Fibroblast of skin of right quadriceps (primary cell): ENCODE results near the gene OPRL1.

ENCODE experiments used
- DNase-seq: peaks from one replicate; pipeline ENCODE4 v3.0.0-alpha.2; 2013

OPRL1 gene

DNA sequence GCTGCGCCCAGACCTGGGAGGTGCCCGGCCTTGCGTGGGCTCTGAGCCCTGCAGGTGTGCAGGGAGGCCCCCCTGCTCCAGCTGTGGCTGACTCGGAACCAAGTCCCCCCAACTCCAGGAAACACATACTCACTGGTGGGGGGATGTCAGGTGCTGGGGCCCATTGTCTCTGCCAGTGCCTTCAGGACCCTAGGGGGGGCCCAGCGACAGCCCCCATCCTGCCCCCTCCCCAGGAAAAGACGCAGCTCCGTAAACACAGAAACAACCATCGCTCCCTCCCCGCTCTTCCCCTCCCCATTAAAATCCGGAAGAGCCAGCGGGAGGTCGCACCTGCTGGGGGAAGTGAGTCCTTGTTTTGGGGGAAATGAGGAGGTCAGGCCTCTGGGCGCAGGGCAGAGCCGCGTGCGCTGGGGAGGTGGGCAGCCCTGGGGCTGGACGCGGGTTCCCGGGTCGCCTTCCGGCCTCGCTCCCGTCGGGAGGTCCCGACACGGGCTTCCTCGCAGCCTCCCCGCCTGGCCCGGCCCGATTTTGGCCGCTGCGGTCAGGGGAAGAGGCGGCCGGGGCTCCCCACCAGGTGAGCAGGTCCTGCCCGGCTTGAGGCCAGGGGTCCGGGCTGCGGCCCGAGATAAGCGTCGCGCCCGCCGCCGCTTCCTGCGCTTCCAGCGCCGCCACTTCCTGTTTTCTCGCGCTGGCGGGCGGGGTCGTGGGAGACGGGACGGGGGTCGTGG, 37.7 kb upstream of the OPRL1 start:
- DNase-seq: no peak

DNA sequence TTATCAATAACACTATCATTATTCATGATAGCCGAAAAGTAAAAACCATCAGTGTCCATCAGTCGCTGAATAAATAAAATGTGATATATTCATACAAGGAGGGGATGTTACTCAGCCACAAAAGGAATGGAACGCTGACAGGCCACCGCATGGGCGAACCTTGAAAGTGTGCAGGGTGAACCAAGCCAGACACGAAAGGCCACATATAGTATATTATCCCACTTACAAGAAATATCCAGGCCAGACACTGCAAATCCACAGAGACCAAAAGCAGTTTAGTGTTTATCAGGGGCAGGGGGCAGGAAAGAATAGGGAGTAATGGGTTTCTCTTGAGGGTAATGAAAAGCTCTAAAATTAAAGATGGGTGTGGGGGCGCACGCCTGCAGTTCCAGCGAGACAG, 36.1 kb upstream of the OPRL1 start:
- no peak for DNase-seq

DNA sequence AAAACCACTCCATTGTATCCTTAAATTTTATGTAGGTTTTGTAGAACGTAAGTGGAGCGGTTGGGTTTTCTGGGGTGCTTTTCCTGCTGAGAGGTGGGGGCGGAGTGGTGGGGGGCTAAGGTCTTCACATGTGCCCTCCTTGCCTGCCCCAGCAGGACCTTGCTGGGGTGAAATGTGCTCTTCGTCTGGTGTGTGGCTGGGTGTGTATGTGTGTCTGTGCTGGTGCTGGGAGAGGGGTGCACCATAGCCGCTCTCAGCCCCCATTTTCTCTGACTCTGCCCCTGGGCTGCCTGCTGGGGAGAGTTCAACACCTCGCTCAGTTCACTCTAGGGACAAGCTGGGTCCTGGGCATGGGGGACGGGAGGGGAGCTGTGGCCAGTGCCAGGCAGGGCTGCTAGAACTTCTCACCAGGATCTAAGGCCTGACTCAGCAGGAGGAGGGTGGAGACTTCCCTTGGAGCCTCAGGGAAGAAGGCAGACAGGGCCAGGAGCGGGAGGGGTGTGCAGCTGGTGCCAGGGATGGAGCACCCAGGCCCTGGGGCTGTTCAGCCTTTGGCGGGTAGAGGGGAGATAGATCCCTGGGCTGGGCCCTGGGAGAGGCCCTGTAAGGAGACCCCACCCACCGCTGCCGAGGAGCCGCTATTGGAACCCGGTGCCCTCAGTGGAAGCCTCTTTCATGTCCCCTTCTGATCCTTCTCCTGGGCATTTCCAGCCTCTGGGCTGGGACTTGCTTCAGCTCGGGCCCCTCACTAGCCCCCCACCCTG, 35.2 kb upstream of the OPRL1 start:
- DNase-seq: peak; percentile 25

DNA sequence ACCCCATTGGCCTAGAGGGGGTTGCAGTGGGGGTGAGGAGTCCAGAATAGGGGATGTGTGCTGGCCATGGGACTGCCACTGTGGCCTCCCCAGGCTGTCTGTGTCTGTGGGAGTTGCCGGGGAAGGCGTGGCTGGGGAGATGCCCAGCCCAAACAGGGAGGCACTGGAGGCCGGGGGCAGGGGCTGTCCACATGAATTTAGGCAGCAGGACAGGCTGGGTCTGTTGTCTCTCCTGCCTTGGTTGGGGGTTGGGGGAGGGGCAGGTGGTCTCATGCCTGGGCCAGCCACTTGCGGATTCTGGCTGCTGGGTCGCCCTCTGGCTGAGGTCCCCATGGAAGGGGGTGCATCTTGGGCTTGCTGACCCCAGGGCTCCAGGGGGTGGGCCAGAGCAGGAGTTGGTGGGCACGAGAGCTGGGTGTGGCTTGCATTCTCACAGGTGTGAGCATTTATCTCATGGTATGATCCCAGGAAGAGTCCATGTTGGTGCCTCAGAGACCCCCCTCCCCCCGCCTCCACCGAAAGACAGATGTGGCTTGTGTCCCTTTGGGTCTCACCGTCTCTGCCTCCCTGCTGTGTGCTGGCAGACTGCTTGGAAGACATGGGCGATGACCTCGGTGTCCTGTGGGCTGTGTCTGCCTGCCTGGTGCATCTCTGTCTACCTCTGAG, 34.4 kb upstream of the OPRL1 start:
- DNase-seq: no peak

DNA sequence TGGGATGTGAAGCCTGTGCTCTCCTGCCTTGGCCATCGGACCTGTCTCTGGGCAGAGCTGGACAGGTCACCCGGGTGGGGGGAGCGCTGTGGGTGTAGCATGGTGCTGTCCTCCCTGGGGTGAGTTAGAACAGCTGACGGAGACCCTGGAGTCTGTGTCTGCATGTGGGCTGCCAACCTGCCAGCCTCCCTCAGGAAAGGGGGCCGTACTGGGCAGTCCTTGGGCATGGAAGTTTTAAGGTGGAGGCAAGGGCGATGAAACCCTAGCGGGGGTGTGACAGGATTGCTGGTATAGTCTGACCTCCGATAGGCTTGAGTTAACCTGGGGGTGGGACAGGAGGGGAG, 32.9 kb upstream of the OPRL1 start:
- no peak for DNase-seq

DNA sequence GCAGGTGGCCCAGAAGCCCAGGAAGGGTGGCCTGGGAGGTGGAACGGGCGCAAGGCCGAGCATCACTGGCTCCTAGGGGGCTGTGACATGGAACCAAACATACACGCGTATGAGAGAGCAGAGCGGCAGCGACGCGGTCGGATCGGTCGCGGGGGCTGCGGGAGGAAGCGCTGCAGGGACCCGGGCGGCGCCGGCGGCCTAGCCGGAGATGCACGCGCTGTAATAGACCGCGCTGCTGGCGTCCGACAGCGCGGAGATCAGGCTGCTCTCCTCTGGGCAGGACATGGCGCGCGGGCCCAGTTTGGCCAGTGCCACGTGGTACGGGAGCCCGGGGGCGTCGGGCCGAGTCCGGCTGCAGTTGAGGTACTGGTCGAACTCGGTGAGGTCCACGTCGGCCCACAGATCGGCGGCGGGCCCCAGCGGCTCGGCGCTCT, 31.9 kb upstream of the OPRL1 start:
- DNase-seq: no peak

DNA sequence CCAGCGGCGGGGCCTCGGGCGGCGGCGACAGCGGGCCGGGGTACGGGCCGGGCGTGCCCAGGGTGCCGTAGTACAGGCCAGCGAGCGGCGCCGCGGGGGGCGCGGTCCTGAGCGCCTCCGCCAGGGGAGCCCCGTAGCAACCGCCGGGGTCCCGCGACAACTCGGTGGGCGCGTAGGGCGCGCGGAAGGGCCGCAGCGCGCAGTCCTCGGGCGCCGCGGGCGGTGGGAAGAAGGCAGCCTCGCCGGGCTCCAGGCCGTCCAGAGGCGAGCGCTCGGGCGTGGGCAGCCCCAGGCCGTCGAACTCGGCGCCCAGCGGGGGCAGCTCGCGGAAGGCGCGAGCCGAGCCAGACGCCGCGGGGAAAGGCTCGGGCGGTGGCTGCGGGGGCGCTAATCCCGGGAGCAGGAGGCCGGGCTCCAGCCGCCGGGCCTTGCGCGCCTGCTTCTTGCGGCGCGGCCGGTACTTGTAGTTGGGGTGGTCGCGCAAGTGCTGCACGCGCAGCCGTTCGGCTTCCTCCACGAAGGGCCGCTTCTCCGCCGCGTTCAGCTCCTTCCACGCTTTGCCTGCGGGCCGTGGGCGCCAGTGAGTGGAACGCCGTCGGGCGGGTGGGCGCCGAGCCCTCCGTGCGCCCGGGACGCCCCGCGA, 31.4 kb upstream of the OPRL1 start:
- DNase-seq: no peak

DNA sequence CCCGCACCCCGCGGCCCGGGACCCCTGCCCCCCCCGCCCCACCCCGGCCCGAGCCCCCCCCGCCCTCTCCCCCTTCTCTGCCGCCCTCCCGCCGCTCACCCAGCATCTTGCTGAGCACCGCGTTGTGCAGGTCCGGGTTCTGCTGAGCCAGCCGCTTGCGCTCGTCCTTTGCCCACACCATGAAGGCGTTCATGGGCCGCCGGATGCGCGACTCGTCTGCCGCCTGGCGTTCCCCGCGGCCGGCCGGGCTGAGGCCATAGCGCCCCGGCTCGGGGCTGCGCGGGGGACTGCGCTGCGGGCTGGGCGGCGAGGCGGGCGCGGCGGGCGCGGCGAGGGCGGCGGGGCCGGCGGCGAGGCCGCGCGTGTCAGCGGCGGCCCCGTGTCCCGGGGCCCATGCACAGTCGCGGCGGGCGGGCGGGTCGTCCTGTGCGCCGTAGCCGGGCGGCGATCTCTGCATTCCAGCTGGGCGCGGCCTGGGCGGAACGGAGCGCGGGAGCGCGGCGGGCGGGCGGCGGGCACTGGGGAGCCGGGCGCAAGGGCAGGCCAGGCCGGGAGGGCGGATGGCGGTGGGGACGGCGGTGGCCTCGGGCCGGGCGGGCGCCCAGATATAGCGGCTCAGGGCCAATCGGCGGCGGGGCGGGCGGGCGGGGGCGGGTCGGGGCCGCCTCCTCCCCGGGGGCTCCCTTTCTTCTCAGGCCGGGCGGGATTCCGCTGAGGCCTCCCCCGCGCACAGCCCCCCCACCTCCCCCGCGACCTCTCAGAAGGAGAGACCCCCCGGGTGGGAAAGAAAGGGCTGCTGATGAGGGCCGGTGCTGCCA, 30.6 kb upstream of the OPRL1 start, which contains the start of gene SOX18:
SOX18 (minus strand) TSS at position 580 of the 818 bp plus-strand sequence; CDS start at position 457, 123 bp downstream.
- DNase-seq: peak; percentile 24

DNA sequence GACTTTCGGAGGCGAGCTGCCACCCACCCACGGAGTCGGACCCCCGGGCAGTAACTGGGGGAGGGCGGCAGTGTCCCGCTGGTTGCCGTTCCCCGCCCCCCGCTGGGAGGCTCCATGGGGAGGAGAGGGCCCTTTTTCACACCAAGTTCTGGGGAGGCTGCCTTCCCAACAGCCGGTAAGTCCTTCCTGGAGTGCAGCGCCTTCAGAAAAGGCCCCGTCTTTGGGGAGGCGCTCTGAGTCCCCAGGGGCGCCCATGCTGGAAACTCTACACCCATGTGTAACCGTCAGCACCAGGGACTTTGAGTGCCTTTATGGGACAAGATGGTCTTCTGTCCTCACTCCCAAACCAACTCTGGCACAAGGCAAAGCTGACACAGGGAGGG, 30.0 kb upstream of the OPRL1 start:
- no peak for DNase-seq

DNA sequence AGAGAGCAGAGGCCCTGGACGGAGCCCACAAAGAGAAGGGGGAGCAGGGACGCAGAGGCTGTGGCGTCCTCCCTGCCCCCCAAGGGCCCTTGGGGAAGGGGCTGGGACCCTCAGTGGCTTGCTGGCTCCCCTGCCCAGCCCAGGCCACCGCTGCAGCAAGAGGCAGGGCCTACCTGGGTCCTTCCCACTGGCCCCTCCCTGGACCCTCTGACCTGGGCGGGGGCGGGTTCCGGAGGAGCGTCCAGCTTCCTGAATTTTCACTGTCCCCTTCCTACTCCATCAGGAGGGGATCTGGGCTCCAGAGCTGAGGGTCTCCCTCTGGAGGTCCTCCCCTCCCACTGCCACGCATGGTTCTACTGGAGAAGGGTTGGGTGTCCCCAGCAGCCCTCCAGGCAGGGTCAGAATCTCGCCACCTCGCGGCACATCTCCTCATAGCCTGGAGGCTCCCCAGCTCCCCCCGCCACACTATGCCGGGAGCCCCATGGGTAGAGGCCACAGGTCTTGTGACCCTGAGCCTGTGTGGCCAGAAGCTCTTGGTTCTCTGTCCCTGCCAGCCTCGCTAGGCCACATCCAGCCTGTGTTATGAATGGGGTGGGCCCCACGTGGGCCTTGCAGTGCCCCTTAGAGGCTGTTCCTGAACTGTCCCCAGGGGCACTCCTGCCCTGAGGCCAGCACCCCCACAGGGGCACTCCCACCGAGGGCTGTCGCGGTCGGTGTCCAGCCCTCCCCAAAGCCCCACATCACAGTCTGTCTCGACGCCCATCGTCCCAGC, 29.4 kb upstream of the OPRL1 start:
- DNase-seq: no peak

DNA sequence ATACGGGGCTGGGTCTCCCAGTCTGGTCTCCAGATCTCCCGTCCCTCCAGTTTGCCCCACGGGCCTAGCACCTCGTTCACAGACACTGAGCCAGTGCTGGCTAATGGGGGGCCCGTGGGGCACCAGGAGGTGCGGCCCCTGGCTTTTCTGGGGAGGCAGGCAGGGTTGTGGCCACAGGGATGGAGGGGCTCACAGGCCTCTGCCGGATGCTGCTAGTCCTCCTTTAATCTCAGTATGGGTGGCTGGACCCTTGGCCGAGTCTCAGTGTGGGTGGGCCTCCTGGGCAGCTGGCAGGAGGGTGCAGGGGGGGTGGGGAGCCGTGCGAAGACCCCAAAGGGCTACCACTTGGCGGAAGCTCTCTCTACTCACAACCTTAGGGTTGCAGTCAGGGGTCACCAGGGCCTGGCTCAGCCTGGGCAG, 28.8 kb upstream of the OPRL1 start:
- no peak for DNase-seq

DNA sequence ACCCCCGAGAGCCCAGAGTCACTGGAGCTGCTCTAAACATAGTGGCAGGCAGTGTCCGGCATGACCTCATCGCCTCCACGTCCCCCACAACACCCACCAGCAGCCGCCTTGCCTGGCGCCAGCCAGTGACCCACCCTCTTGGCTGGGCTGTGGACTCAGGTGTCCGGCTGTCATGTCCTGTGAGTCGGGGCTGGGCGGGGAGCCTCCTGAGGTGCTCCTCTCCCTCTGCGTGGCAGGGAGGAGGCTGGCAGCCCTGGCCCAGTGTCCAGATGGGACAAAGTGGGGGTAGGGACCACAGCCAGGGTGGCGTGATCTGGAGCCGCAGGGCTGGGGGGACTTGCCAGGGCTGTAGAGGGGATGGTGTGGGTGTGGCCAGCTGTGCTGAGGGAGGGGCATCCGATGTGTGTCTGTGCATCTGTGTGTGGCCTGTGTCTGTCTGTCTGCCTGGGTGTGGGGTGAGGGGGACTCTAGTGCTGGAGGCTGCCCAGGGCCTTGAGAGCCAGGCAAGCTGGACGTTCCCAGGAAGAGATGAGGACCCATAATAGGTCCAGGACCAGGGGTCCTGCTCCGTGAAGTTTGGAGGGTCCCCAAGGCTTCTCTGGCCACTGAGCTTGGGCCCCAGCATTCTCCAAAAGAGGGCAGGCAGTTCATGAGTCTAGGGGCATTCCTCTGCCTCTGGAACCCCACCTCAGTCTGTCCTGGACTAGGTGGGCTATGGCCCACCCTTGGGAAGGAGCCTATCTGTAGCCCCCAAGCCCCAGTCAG, 28.1 kb upstream of the OPRL1 start:
- DNase-seq: no peak

DNA sequence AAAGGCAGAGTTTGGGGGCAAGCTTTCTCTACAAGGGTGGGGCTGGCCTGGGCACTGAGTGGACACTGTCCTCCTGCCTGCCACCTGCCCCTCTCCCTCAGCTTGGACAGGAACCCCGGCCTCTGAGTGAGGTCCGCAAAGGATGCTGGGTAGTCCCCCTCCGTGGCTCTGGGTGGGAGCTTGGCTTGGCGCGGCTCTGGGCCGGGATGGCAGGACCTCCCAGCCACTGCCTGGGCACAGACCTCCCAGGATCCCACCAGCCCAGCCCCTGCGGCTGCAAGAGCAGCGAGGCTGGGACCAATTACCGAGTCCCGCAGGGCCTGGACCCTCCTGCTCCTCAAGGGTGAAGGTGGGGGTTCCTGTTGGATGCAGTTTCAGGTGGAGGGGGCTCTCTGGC, 27.6 kb upstream of the OPRL1 start:
- DNase-seq: no peak

DNA sequence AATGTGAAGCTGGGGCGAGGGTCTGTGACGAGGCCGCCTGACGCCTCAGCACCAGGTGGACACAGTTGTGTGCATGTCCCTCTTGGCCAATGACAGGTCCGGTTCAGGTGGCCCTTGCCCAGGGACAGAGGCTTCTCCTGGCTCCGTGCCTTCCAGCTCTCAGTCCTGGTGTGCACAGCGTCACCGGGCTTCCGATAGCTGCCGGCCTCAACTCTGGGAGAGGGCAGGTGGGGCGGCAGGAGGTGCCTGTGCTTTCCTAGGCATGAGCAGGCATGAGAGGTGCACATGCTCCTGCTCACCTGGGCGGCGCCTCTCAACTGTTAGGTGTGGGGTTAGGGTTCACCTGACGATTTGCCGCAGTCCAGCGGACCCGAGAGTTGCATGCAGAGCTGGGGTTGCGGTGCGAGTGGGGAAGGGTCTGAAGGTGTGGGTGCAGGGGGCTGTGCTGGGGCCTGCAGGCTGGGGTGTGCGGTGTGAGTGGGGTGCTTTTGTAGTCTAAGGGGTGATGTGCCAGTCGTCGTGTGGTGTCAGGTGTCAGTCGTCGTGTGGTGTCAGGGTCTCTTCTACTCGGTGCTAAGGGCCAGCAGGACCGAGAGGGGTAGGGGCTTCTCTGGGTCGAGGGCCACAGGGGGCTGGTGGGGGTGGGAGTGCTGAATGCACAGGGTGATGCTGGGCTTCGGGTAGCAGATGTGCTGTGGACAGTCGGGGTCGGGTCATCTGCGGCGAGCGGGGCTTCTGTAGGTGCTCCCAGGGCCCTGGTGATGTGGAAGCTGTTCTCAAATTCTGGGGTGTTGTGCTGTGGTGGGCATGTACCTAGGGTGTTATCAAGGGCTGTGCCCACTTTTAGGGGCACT, 26.7 kb upstream of the OPRL1 start:
- no peak for DNase-seq

DNA sequence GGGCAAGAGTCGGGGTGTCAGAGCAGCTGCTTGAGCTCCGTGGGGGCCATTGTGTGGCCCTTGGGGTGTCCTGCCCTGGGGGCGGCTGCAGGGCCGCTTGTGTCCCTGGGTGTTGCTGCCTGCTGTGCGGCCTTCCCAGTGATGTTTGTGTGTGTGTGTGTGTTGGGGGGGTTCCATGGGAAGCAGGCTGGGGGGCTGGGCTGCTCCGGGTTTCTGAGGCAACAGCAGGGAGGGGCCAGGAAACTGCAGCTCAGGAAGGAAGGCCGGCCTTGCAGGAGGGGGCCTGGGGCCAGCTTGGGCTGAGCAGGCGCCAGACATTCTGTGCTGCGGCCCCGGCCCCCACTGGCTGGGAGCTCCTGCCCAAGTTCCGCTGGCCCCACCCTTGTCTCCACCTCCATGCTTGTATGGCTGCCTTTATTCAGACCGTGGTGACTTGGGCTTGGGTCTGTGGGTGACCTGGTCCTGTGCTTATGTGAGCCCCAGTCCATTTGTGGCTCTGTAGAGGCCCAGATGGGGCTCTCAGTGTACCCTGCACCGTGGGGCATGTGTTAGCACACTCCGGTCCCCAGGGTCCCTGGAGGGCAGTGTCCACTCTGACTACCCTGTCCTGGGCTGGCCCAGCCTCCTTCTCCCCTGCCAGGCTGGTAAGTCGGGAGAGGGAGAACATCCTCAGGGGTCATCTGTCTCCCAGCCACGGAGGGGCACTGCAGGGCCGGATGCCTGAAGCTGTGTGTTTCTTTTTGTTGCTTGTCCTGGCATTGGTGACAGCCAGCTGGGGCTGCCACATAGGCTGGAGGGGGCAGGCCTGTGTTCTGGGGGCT, 25.8 kb upstream of the OPRL1 start:
- DNase-seq: peak; percentile 53

DNA sequence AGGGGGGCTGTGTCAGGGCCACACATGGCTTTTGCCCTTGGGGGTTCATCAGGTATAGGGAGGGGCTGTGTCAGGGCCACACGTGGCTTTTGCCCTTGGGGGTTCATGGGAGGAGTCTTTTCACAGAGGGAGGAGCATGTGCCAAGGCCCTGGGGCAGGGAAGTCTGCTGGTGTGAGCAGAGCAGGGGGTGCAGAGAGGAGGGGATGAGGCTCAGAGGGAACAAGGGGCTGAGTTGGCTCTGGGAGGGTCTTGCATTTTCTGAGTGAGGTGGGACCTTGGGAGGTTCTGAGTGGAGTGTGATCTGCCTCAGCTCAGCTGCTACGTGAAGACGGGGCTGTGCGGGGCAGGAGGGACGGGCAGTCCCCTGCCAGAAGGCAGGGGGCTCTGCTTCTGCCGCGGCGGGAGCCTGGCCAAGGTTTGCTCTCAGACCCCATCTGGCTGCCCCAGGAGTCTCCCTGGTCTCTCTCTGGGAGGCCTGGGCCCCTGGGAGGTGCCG, 24.4 kb upstream of the OPRL1 start:
- DNase-seq: no peak

DNA sequence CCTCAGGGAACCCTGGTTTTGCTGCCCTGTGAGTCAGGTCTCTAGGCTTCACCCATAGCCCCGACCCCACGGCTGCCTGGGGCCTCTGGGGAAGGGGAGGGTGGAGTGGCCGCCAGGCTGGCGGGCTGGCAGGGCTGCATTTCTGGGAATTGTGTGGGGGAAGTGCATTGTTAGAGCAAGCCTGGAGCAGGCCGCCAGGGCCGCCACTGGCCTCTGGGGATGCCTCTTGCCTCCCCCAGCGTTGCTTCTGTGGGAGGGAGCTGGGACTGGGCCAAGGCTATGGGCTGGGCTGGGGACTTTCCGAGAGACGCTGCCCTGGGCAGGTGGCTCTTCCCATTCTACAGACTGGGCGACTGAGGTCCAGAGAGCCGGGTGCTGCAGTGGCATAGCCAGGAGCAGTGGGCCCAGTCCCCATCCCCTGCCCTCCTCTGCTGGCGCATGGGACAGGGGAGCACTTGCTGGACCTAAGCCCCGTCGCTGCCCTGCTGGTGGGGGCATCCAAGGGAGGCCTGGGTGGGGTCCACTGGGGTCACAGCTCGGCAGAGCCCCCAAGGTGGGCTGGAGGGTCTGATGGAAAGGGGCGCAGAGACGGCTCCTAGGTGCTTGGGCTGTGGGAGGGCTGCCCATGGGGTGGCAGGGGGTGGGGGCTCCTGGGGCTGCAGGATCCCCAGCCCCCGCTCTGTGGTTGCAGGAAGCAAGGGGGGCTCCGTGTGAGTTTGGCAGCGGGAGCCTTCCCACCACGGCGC, 23.8 kb upstream of the OPRL1 start:
- peak; percentile 36 for DNase-seq

DNA sequence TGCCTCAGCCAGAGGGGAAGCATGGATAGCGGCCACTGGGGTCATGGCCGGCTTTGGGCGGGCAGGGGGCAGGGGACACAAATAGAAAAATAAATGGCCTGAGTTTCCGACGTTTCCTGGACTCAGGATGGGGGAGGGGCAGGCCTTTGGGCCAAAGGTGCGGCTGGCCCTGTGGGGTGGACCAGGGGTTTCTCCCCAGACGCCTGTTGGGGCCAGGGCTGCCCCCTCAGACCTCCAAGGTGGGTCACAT, 23.3 kb upstream of the OPRL1 start:
- no peak for DNase-seq
